Immature natural killer cell (primary cell): ENCODE results near the gene KIRREL1. TPM values are rescaled to one million over a fixed set of nuclear protein-coding genes. Genes with fewer than 3 reads are reported as not detected.
A peak's percentile ranks its signal among the peaks of the same experiment; 100 is the strongest.

Source experiments
- DNase-seq, 3 donors: peaks; one replicate each; pipeline ENCODE4 v3.0.0; 2022; ENCODE audit warnings: mixed read lengths in 1 of 3
- H3K27ac Mint-ChIP-seq, 6 donors: one replicate each; pipeline ENCODE4 v1.8.0; 2020; ENCODE audit warnings: mixed read lengths in 6 of 6, mild to moderate bottlenecking in 5 of 6, inconsistent platforms in 4 of 6, moderate library complexity in 3 of 6
- H3K27me3 Mint-ChIP-seq, 3 donors: one replicate each; pipeline ENCODE4 v1.8.0; 2020 to 2021; ENCODE audit warnings: low read depth in 3 of 3, mild to moderate bottlenecking in 3 of 3, mixed read lengths in 3 of 3, moderate library complexity in 3 of 3, inconsistent platforms in 1 of 3
- H3K36me3 Mint-ChIP-seq, 3 donors: one replicate each; pipeline ENCODE4 v1.8.0; 2020; ENCODE audit warnings: mixed read lengths in 3 of 3, inconsistent platforms in 2 of 3, mild to moderate bottlenecking in 2 of 3
- H3K4me1 Mint-ChIP-seq, 2 donors: one replicate each; pipeline ENCODE4 v1.8.0; 2020; ENCODE audit warnings: inconsistent platforms in 2 of 2, mild to moderate bottlenecking in 2 of 2, mixed read lengths in 2 of 2, moderate library complexity in 1 of 2
- H3K4me3 Mint-ChIP-seq, 5 donors: one replicate each; pipeline ENCODE4 v1.8.0; 2020; ENCODE audit warnings: mild to moderate bottlenecking in 5 of 5, mixed read lengths in 5 of 5, inconsistent platforms in 3 of 5, moderate library complexity in 3 of 5
- H3K9me3 Mint-ChIP-seq, 6 donors: one replicate each; pipeline ENCODE4 v1.8.0; 2020; ENCODE audit warnings: mild to moderate bottlenecking in 6 of 6, mixed read lengths in 6 of 6, inconsistent platforms in 4 of 6, moderate library complexity in 3 of 6
- polyA plus RNA-seq, 3 donors: library from polyadenylated mRNA; unstranded; fragments of 300-500 nt; fragmentation: Illumina TruSeq; gene quantifications; one replicate each; pipeline ENCODE4 v1.2.3, GENCODE V29; 2021

Gene KIRREL1
- polyA plus RNA-seq, 3 donors from 2014 or later, result not detected

DNA sequence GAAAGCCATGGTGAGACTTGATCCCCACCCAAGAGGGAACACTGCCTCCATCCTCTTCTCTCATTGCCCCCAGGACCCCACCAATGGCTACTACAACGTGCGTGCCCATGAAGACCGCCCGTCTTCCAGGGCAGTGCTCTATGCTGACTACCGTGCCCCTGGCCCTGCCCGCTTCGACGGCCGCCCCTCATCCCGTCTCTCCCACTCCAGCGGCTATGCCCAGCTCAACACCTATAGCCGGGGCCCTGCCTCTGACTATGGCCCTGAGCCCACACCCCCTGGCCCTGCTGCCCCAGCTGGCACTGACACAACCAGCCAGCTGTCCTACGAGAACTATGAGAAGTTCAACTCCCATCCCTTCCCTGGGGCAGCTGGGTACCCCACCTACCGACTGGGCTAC, 101.1 kb downstream of the KIRREL1 start:
- Mint-ChIP-seq H3K4me1 (no peaks in the 10 kb centered on the region), H3K36me3 (no peaks in the 10 kb centered on the region), H3K27ac (no peak overlapping the region), H3K27me3 (peaks cover 0 to 2% (median 0%) of the 10 kb centered on the region in 3 donors), H3K9me3 (no peaks in the 10 kb centered on the region), H3K4me3 (no peak overlapping the region)
- DNase-seq, result no peak

DNA sequence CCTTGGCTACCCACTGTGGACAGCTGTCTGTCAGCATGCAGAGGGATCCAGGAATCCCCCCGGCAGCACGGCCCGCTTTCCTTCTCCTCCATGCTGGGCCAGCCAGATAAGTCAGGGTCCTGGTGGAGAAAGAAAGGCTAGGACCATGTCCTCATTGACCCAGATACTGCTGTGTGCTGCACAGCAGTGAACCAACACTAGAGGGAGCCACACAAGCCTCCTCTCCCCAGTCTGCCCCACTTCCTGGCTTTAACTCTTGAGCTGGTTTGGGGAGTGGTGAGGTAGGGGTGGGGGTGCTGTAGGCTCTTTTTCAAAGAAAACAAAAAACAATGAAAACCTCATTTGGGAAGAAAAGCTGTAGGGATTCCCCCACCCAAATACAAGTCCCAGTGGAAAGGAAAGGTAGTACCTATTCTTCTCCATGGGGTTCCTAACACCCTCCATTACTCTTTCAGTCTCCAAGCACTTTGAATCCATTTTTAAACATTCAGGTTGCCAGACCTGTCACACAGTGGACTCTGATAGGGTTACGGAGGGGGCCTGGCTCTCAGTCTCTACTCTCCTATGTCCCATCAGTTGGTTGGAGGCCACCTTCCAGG, 102.4 kb downstream of the KIRREL1 start:
- peaks cover 0 to 2% (median 0%) of the 10 kb centered on the region in 3 donors for H3K27me3 Mint-ChIP-seq
- H3K9me3 Mint-ChIP-seq, result no peaks in the 10 kb centered on the region
- H3K36me3 Mint-ChIP-seq, result no peaks in the 10 kb centered on the region
- peak in 2 of 3 donors; percentile 15 to 21 for DNase-seq
- no peak overlapping the region for H3K4me3 Mint-ChIP-seq
- no peak overlapping the region for H3K27ac Mint-ChIP-seq
- no peaks in the 10 kb centered on the region for H3K4me1 Mint-ChIP-seq

- no peak for DNase-seq
- H3K36me3 Mint-ChIP-seq, result no peaks in the 10 kb centered on the region
- no peak overlapping the region for H3K4me3 Mint-ChIP-seq
- H3K4me1 Mint-ChIP-seq, result no peaks in the 10 kb centered on the region
- H3K27ac Mint-ChIP-seq, result no peak overlapping the region
- H3K9me3 Mint-ChIP-seq, result no peaks in the 10 kb centered on the region
- H3K27me3 Mint-ChIP-seq, result peaks cover 0 to 2% (median 0%) of the 10 kb centered on the region in 3 donors
Measured at GRCh38 chr1:158098256-158098655, 104.8 kb downstream of the KIRREL1 start.

DNA sequence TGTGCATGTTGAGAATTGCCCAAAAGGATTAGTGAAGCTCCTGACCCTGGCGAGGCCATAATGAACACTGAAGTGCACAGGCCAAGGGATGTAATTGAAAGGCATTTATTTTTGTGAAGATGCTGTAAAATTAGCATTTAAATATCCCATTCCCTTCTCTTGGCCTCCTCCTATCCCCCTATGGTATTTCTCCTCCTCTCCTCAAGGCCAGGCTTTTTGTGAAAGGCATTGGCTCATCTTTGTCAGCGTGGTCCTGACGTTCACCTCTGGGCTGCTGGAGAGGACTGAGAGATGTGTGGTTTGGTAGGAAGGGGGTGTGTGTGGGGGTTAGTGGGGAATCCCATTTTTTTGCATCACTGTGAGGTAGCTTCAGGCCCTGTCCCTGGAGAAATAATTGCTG, 105.7 kb downstream of the KIRREL1 start:
- no peak overlapping the region for H3K4me3 Mint-ChIP-seq
- no peaks in the 10 kb centered on the region for H3K36me3 Mint-ChIP-seq

GRCh38 chr1:158100498-158100897, 107.1 kb downstream of the KIRREL1 start:
- no peaks in the 10 kb centered on the region for H3K36me3 Mint-ChIP-seq
- no peaks in the 10 kb centered on the region for H3K9me3 Mint-ChIP-seq
- H3K27me3 Mint-ChIP-seq, result no peaks in the 10 kb centered on the region
- no peak overlapping the region for H3K4me3 Mint-ChIP-seq
- no peak overlapping the region for H3K27ac Mint-ChIP-seq
- no peaks in the 10 kb centered on the region for H3K4me1 Mint-ChIP-seq
- no peak for DNase-seq

More for the DNA sequence above, 105.7 kb downstream of the KIRREL1 start:
- Mint-ChIP-seq H3K9me3 (no peaks in the 10 kb centered on the region), H3K4me1 (no peaks in the 10 kb centered on the region), H3K27ac (no peak overlapping the region), H3K27me3 (no peaks in the 10 kb centered on the region)
- DNase-seq, result no peak

DNA sequence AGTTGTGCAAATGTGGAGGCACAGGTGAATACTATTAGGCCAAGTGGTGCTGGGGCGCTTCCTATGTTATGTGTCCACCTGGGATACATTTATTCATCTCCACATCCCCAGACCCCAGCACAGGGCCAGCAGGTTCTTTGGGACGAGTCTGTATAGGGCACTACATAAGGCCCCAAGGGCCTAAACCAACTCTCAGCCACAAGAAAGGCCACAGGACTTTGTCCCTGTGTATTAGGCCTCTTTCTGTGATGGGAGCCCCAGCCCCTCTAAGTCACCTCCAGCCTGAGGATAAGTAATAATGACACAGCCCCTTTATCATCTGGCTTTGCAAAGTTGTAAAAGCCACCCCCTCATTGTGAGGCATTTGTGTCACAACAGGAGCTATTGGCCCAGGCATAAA, 108.0 kb downstream of the KIRREL1 start:
- Mint-ChIP-seq H3K4me1 (no peaks in the 10 kb centered on the region), H3K4me3 (no peak overlapping the region), H3K9me3 (no peaks in the 10 kb centered on the region), H3K27me3 (peaks cover 0 to 3% (median 0%) of the 10 kb centered on the region in 3 donors), H3K27ac (no peak overlapping the region), H3K36me3 (no peaks in the 10 kb centered on the region)
- DNase-seq, result no peak

DNA sequence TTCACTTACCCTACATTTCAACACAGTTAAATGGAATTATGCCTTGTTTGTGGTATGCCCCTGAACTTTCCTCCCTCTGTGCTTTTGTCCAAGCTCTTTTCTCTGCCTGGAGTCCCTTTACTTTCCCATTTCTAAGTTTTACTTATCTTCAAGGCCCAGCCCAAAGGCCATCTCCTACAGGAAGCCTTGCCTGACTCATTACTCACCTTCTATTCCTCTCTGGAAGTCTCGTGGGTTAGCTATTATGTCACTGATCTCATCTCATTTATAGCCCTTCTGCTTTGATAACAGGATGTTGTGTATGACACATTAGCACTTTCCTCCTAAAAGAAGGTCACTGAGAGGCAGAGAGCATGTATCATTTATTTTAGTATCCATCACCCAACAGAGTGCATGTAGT, 108.5 kb downstream of the KIRREL1 start:
- no peak overlapping the region for H3K4me3 Mint-ChIP-seq
- peaks cover 0 to 3% (median 0%) of the 10 kb centered on the region in 3 donors for H3K27me3 Mint-ChIP-seq
- no peak for DNase-seq
- no peaks in the 10 kb centered on the region for H3K9me3 Mint-ChIP-seq
- H3K27ac Mint-ChIP-seq, result no peak overlapping the region
- no peaks in the 10 kb centered on the region for H3K36me3 Mint-ChIP-seq
- H3K4me1 Mint-ChIP-seq, result no peaks in the 10 kb centered on the region

DNA sequence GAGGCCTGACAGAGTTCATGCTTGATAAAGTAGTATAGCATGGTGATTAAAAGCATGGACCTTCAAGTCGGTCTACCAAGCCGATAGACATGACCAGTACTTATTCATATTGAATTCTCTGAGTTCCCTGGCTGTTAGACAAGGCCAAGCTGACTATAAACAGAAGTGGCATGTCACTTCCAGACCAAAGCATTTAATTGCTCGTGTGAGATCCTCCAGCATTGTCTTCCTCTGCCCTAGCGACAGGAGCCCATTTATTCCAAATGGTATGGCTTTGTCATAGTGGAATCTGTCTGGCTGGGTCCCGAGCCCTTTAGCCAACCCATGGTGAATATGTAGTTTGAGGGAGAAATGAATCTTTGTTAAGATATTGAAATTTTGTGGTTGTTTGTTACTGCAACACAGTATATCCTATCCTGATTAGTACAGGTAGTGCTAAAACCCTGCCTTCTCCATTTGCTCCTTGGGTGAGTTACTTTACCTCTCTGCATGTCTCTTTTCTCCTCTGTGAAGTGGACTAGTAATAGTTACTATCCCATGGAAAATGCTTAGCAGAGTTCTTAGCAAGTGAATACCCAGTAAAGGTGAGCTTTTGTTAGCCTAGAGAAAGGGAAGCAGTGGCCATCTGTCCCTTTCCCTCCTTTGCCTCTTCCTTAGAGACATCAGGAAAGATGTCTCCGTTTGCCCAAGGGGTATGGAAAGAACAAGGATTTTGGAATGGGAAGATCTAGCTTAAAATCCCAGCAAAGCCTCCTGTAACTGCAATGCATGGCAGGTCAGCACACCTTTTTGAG, 109.6 kb downstream of the KIRREL1 start:
- DNase-seq, result no peak
- Mint-ChIP-seq H3K9me3 (no peaks in the 10 kb centered on the region), H3K27ac (no peak overlapping the region), H3K27me3 (peaks cover 0 to 3% (median 0%) of the 10 kb centered on the region in 3 donors), H3K4me1 (no peaks in the 10 kb centered on the region), H3K36me3 (no peaks in the 10 kb centered on the region), H3K4me3 (no peak overlapping the region)

DNA sequence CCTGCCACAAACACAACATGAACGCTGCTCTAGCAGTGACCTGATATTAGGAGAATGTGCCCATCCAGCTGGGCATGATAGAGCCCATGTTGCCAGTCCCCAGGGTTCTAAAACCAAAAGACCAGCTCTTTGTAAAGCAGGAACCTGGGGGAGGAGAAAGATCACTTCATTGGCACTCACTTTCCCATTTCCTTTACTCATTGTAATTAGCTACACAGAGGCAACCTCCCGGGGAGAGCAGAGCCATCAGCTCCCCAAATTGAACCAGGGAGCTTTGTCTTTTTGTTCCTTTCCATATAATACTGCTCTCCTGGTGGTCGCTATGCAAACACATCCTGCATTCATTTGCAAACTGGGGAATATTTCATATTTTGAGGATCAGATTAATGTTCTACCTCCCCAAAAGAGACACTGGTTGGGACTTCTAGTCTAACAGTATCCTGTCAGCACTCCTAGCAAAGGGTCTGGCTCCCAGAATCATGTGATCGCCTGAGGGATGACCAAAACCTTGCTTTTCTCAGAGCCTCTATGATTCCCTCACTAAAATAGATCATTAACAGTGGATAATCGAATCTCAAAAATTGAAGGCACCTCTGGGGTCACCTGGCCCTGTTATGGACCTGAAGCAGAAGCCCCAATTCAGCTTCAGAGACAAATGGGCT, 110.5 kb downstream of the KIRREL1 start:
- Mint-ChIP-seq H3K27ac (no peak overlapping the region), H3K36me3 (no peaks in the 10 kb centered on the region), H3K4me1 (no peaks in the 10 kb centered on the region), H3K9me3 (no peaks in the 10 kb centered on the region), H3K4me3 (no peak overlapping the region), H3K27me3 (peaks cover 0 to 8% (median 0%) of the 10 kb centered on the region in 3 donors)
- DNase-seq, result no peak

DNA sequence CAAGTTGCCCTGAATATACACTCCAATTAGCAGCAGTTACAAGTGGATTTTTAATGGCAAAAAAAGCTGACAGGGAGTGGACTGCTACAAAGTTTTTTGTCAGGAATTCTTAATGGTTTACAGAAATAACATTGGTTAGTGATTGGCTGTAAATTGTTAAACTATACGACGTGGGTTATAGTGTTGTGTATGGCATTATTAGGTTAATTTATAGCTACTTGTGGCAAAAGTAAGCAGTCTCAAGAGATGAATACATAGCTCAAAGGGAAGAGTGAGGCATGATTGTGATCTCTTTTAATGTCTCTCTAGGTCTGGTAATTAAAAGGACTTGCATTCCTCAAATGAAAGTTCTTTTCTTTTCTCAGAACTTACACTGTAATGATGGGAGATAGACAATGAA, 111.4 kb downstream of the KIRREL1 start:
- H3K36me3 Mint-ChIP-seq, result no peaks in the 10 kb centered on the region
- DNase-seq, result no peak
- no peak overlapping the region for H3K4me3 Mint-ChIP-seq
- peaks cover 0 to 8% (median 0%) of the 10 kb centered on the region in 3 donors for H3K27me3 Mint-ChIP-seq
- no peak overlapping the region for H3K27ac Mint-ChIP-seq
- H3K9me3 Mint-ChIP-seq, result no peaks in the 10 kb centered on the region
- no peaks in the 10 kb centered on the region for H3K4me1 Mint-ChIP-seq

DNA sequence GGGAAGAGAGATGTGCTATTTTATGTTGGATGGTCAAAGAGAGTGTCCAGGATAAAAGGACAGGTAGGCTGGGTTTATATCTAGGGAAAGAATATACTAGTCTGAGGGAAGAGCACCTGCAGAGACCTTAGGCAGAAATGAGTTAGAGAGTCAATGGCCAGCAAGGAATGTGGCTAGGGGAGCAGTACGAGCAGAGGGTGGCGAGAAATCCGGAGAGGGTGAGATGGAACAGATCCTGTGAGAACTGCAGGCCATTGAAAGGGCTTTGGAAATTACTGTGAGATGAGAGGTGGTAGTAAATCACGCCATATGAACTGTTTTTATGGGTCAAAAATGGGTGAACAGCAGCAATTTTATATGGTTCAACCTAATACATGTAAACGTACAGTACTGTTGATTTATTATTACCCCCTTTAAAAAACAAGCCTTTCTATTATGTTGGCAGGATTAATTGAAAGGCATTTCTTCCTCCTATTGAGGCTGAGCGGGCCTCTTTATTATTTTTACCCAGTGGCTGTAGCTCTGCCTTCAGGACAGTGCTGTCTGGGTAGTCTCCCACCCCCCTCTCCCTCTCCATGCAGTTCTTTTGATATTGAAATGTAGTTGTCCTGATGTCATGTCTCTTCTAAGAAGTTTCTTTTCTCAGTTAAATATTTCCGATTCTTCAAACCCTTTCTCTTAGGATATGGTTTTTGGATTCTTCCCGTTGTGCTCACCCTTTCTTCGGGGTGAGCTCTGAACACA, 112.1 kb downstream of the KIRREL1 start:
- Mint-ChIP-seq H3K4me1 (no peaks in the 10 kb centered on the region), H3K36me3 (no peaks in the 10 kb centered on the region), H3K4me3 (no peak overlapping the region), H3K9me3 (no peaks in the 10 kb centered on the region), H3K27me3 (peaks cover 0 to 8% (median 0%) of the 10 kb centered on the region in 3 donors), H3K27ac (no peak overlapping the region)
- DNase-seq, result no peak

GRCh38 chr1:158107916-158108315, 114.5 kb downstream of the KIRREL1 start:
- Mint-ChIP-seq H3K36me3 (no peaks in the 10 kb centered on the region), H3K27me3 (peaks cover 3 to 10% (median 8%) of the 10 kb centered on the region in 3 donors), H3K9me3 (no peaks in the 10 kb centered on the region), H3K4me3 (no peak overlapping the region), H3K27ac (no peak overlapping the region), H3K4me1 (peaks cover 2 to 3% of the 10 kb centered on the region in 2 donors)
- DNase-seq, result no peak

GRCh38 chr1:158112994-158113758, 119.7 kb downstream of the KIRREL1 start:
- H3K4me1 Mint-ChIP-seq, result peaks cover 14 to 20% of the 10 kb centered on the region in 2 donors
- H3K9me3 Mint-ChIP-seq, result no peaks in the 10 kb centered on the region
- no peak overlapping the region for H3K27ac Mint-ChIP-seq
- DNase-seq, result peak; percentile 19 to 33 (median 22)
- no peaks in the 10 kb centered on the region for H3K36me3 Mint-ChIP-seq
- peaks cover 5 to 19% (median 18%) of the 10 kb centered on the region in 3 donors for H3K27me3 Mint-ChIP-seq
- peak overlapping the region; percentile 63 to 86 (median 80) for H3K4me3 Mint-ChIP-seq
